ENCODE results near the gene CDH23. TPM values are rescaled to one million over a fixed set of nuclear protein-coding genes. Genes with fewer than 3 reads are reported as not detected.

CDH23 gene
- total RNA-seq, 1 donor from 2014 or later, result 10.3 TPM

DNA sequence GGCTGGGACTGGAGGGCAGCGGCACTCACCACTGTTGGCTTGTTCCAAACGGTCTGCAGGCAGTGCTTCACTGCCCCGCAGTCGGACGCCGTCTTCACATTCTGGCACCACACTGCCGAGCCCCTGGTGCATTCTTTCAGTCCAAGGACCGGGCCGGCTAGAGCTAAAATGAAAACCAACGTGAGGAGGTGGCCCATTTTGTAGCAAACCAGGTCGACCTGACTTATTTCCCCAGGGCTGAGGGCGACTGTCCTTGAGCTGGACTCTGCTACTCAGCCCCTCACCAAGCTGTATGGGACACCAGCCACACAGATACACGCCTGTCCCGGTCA is 437.6 kb downstream of the CDH23 start:
- H3K4me1 ChIP-seq, result peaks cover 69% of the 10 kb centered on the region
- H3K27ac ChIP-seq, result no peak overlapping the region
- H3K4me3 ChIP-seq, result no peak overlapping the region
- intact Hi-C loops (cut with DNase I), result no loop called here
- no peaks in the 10 kb centered on the region for H3K9me3 ChIP-seq
- TF ChIP-seq POLR2A (IDR thresholded peaks at IDR 0.05) (no peak), CTCF (IDR thresholded peaks at IDR 0.05) (no peak), POLR2AphosphoS5 (IDR thresholded peaks at IDR 0.05; ENCODE audit: insufficient read depth in 1 of 2, low read depth in 1 of 2) (no peak)
- H3K27me3 ChIP-seq, result no peaks in the 10 kb centered on the region
- H3K36me3 ChIP-seq, result peaks cover 0 to 41% of the 10 kb centered on the region in 2 donors
- no peak for DNase-seq (ENCODE audit: extremely low spot score in 2 of 2)

DNA sequence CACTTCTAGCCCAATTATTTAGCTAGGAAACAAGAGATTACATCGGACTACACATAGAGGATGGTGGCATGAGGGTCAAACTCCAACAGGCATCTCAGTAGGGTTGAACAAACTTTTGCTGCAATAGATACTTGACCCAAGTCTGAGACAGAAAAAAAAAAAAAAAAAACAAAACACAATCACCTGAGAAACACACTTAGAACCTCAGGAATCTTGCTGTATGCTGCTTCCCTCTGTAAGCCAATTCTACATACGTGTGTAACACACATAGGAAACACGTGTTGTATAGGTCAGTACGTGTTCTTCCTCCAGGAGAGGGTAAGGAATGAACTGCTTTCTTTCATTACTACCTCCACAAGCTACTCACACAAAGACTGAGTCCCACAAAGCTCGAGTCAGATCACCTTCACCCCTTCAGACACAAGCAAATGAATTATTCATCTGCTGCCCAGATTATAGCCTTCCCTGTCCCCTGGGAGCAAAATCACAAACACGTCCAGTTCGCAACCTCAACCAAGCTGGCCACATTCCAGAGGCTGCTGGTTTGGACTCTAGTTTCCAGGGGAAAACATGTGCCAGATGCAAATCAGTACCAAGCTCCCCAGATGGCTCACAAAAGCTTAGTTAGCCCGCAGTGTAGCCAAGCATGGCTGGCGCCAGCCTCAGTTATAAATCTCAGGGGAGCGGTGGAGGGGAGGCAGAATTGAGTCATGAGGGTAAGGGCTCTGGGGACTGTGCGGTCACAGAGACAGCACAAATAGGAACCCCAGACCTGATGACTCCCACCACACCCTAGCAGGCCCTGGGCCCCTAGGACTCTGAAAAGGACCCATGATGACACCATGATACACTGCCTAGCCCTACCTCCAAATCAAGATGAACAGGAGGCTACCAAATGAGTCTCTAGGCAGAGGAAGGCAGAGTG is 439.2 kb downstream of the CDH23 start:
- intact Hi-C loops (cut with DNase I), result loop anchor here (5.0 kb wide), 1 partner anchor 51 kb away; no protein-coding TSS in a partner anchor
- no peak for TF ChIP-seq POLR2A (IDR thresholded peaks at IDR 0.05)
- no peak for TF ChIP-seq CTCF (IDR thresholded peaks at IDR 0.05)
- TF ChIP-seq POLR2AphosphoS5 (IDR thresholded peaks at IDR 0.05; ENCODE audit: insufficient read depth in 1 of 2, low read depth in 1 of 2), result peak in 1 of 2 donors; percentile 14

DNA sequence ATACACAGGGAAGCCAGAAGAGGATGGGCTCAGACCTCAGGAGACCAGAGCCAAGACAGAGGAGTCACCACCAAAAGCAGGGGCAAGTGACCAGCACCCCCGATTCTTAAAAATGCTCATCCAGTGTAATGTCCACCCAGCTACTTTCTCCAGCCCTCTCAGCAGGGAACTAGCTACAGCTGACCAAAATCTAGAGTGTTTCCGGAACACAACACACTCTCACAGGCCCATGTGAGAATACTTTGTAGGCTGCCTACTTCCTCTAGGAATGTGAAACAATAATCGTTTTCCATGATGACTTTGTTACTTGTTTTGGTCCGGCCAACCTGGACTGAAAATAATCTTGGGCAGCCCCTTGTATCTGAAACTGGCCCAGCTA is 439.9 kb downstream of the CDH23 start:
- H3K36me3 ChIP-seq, result peaks cover 0 to 18% of the 10 kb centered on the region in 2 donors
- no peak overlapping the region for H3K4me3 ChIP-seq
- H3K9me3 ChIP-seq, result no peaks in the 10 kb centered on the region
- H3K4me1 ChIP-seq, result peaks cover 92% of the 10 kb centered on the region
- peak overlapping the region; percentile 71 for H3K27ac ChIP-seq
- TF ChIP-seq CTCF (IDR thresholded peaks at IDR 0.05), result no peak
- no peak for TF ChIP-seq POLR2AphosphoS5 (IDR thresholded peaks at IDR 0.05; ENCODE audit: insufficient read depth in 1 of 2, low read depth in 1 of 2)
- TF ChIP-seq POLR2A (IDR thresholded peaks at IDR 0.05), result no peak
- H3K27me3 ChIP-seq, result no peaks in the 10 kb centered on the region
- intact Hi-C loops (cut with DNase I), result loop anchor here (5.0 kb wide), 1 partner anchor 51 kb away; no protein-coding TSS in a partner anchor
- DNase-seq (ENCODE audit: extremely low spot score in 2 of 2), result no peak

More for the DNA sequence above, 439.2 kb downstream of the CDH23 start:
- H3K27ac ChIP-seq, result peak overlapping the region; percentile 71
- no peak for DNase-seq (ENCODE audit: extremely low spot score in 2 of 2)
- H3K27me3 ChIP-seq, result no peaks in the 10 kb centered on the region
- H3K4me1 ChIP-seq, result peaks cover 86% of the 10 kb centered on the region
- peaks cover 0 to 25% of the 10 kb centered on the region in 2 donors for H3K36me3 ChIP-seq
- peak overlapping the region in 1 of 2 donors; percentile 21 for H3K4me3 ChIP-seq
- no peaks in the 10 kb centered on the region for H3K9me3 ChIP-seq

- Histone ChIP-seq H3K36me3 (peaks cover 0 to 13% of the 10 kb centered on the region in 2 donors), H3K27ac (peak overlapping the region; percentile 71), H3K27me3 (no peaks in the 10 kb centered on the region), H3K9me3 (no peaks in the 10 kb centered on the region), H3K4me3 (no peak overlapping the region), H3K4me1 (peaks cover 95% of the 10 kb centered on the region)
- intact Hi-C loops (cut with DNase I), result loop anchor here (5.0 kb wide), 1 partner anchor 50 kb away; no protein-coding TSS in a partner anchor
- DNase-seq (ENCODE audit: extremely low spot score in 2 of 2), result no peak
- no peak for TF ChIP-seq POLR2A (IDR thresholded peaks at IDR 0.05)
These were observed 440.5 kb downstream of the CDH23 start for GRCh38 chr10:71837098-71837827.

Data from vagina (tissue), 2 donors.